Measurements from ENCODE around the gene CCS. TPM values are rescaled to one million over a fixed set of nuclear protein-coding genes. Genes with fewer than 3 reads are reported as not detected.

Gene CCS
- total RNA-seq, 1 donor from 2014 or later, result 79.8 TPM

DNA sequence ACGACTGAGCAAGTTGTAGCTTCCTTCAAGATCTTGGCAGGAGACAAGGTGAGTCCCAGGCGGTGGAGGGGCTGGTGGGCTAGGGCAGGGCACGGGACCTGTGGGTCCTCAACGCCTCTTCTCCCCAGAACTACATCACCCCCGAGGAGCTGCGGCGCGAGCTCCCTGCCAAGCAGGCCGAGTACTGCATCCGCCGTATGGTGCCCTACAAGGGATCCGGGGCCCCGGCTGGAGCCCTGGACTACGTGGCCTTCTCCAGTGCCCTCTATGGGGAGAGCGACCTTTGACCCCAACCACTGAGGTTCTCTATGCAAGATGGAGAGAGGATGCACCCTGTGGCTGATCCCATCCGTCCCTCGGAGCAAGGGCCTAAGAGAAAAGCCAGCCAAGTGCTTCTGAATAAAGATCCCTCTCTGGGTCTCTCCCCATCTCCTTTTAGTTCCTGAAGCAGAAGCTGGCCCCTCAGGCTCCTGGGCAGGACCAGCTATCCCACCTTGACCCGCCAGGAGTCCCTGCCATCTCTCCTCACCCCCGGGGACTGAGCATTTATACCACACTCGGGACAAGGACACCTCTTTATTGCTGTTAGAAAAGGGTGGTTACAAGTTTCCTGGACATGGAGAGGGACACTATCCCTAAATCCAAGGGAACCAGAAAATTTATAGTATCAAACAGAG lies 29.9 kb upstream of the CCS start:
- no peak overlapping the region for H3K27ac Mint-ChIP-seq

DNA sequence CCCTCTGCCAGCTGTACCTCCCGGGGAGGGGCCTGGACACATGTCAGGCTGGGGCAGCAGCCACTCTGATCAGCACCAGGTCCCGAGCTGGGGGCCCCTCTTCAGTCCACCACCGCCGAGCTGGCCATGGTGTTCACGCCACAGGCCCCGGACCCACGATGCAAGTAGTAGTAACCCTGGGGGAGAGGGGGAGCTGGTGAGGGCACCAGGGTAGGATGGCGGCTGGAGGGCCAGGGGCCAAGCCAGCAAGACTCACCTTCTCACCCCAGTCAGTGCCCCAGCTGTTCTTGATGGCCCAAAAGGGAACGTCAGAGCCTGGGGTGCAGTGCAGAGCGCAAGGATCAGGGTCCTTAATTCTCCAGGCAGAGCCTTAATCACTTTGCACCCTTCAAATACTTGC lies 29.2 kb upstream of the CCS start:
- Mint-ChIP-seq H3K4me1 (no peaks in the 10 kb centered on the region), H3K4me3 (no peak overlapping the region), H3K9me3 (no peaks in the 10 kb centered on the region), H3K36me3 (no peaks in the 10 kb centered on the region), H3K27me3 (ENCODE audit: low read depth) (no peaks in the 10 kb centered on the region), H3K27ac (no peak overlapping the region)
- TF ChIP-seq, protein P1, sequence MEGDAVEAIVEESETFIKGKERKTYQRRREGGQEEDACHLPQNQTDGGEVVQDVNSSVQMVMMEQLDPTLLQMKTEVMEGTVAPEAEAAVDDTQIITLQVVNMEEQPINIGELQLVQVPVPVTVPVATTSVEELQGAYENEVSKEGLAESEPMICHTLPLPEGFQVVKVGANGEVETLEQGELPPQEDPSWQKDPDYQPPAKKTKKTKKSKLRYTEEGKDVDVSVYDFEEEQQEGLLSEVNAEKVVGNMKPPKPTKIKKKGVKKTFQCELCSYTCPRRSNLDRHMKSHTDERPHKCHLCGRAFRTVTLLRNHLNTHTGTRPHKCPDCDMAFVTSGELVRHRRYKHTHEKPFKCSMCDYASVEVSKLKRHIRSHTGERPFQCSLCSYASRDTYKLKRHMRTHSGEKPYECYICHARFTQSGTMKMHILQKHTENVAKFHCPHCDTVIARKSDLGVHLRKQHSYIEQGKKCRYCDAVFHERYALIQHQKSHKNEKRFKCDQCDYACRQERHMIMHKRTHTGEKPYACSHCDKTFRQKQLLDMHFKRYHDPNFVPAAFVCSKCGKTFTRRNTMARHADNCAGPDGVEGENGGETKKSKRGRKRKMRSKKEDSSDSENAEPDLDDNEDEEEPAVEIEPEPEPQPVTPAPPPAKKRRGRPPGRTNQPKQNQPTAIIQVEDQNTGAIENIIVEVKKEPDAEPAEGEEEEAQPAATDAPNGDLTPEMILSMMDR (IDR thresholded peaks at IDR 0.05; ENCODE audit: unreplicated experiment), result no peak
- DNase-seq (ENCODE audit: low spot score in 2 of 2, unreplicated experiment in 2 of 2), result no peak

More for the DNA sequence above, 29.9 kb upstream of the CCS start:
- Mint-ChIP-seq H3K4me3 (no peak overlapping the region), H3K27me3 (ENCODE audit: low read depth) (peaks cover 1% of the 10 kb centered on the region), H3K4me1 (no peaks in the 10 kb centered on the region), H3K9me3 (no peaks in the 10 kb centered on the region), H3K36me3 (no peaks in the 10 kb centered on the region)
- DNase-seq (ENCODE audit: low spot score in 2 of 2, unreplicated experiment in 2 of 2), result no peak
- TF ChIP-seq, protein P1 (IDR thresholded peaks at IDR 0.05; ENCODE audit: unreplicated experiment), result no peak

DNA sequence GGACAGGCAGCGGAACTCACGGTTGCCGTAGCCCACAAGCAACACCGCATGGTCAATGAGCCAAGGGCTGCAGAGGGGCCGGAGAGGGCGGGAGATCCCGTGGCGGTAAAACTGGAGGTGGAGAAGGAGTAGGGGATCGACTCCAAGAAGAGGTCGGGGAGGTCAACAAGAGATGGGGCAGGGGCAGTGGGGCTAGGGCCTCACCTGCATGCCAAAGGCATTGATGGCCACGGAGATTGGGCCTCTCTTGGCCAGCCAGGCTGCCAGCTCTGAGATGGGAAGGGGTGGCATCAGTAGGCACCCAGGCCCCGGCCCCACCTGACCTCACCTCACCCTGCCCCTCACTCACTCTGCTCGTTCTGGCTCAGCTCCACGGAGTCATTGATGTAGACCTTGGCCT lies 28.4 kb upstream of the CCS start:
- H3K4me1 Mint-ChIP-seq, result no peaks in the 10 kb centered on the region
- H3K9me3 Mint-ChIP-seq, result no peaks in the 10 kb centered on the region
- TF ChIP-seq, protein P1 (IDR thresholded peaks at IDR 0.05; ENCODE audit: unreplicated experiment), result no peak
- no peaks in the 10 kb centered on the region for H3K27me3 Mint-ChIP-seq (ENCODE audit: low read depth)
- no peak for DNase-seq (ENCODE audit: low spot score in 2 of 2, unreplicated experiment in 2 of 2)
- no peak overlapping the region for H3K27ac Mint-ChIP-seq
- H3K36me3 Mint-ChIP-seq, result no peaks in the 10 kb centered on the region
- no peak overlapping the region for H3K4me3 Mint-ChIP-seq

DNA sequence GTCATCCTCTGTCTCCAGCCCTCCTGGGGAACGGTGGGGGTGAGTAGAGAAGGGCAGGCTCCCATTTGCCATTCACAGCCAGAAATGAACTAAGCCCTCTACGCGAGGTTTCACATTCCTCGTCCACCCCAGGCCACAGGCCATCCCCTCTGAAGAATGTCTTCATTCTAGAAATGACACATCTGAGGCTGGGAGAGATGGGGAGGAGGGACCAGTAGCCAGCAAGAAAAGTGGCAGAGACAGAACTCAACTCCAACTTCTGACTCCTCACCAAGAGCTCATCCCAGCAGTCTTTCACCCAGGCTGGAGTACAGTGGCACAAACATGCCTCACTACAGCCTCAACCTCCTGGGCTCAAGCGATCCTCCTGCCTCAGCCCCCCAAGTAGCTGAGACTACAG lies 28.0 kb upstream of the CCS start:
- peaks cover 2% of the 10 kb centered on the region for H3K4me1 Mint-ChIP-seq
- H3K27ac Mint-ChIP-seq, result no peak overlapping the region
- no peak for DNase-seq (ENCODE audit: low spot score in 2 of 2, unreplicated experiment in 2 of 2)
- H3K27me3 Mint-ChIP-seq (ENCODE audit: low read depth), result no peaks in the 10 kb centered on the region
- no peak overlapping the region for H3K4me3 Mint-ChIP-seq
- H3K36me3 Mint-ChIP-seq, result no peaks in the 10 kb centered on the region
- TF ChIP-seq, protein P1 (IDR thresholded peaks at IDR 0.05; ENCODE audit: unreplicated experiment), result no peak
- no peaks in the 10 kb centered on the region for H3K9me3 Mint-ChIP-seq

DNA sequence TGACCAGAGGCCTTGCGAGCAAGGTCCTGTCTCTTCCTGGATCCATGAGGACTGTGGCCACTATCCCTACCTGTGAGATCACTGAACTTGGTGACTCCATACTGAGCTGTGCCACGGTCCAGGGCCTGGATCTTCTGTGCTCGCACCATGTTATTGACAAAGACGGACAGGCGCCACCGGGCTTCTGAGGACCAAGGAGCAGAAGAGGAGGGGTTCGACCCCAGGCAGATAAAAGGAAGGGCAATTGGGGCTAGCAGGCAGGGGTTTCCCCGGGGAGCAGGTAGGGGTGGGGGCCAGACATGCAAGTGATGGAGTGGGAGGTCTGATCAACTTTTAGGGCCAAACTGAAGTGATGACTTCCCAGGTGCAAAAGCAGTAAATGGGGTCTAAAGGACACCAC lies 26.8 kb upstream of the CCS start:
- TF ChIP-seq, protein P1 (IDR thresholded peaks at IDR 0.05; ENCODE audit: unreplicated experiment), result no peak
- no peaks in the 10 kb centered on the region for H3K9me3 Mint-ChIP-seq
- H3K36me3 Mint-ChIP-seq, result no peaks in the 10 kb centered on the region
- peaks cover 11% of the 10 kb centered on the region for H3K4me1 Mint-ChIP-seq
- no peak for DNase-seq (ENCODE audit: low spot score in 2 of 2, unreplicated experiment in 2 of 2)
- no peak overlapping the region for H3K4me3 Mint-ChIP-seq
- H3K27me3 Mint-ChIP-seq (ENCODE audit: low read depth), result no peaks in the 10 kb centered on the region
- no peak overlapping the region for H3K27ac Mint-ChIP-seq

DNA sequence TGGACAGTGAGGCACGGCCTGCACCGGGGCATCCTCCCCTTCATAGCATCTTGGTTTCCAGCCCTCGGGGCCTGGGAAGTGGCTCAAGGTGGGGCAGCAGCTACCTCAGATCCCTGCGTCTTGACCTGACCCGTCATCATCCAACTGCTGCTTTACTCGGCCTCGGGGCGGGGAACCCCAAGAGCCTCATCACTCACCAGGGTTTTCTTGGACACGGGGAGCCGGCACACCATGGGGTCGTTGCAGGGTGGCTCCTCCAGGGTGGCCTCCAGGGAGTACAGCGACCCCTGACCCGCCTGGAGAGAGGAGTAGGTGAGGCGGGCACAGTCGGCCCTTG lies 25.2 kb upstream of the CCS start:
- Mint-ChIP-seq H3K36me3 (no peaks in the 10 kb centered on the region), H3K27ac (no peak overlapping the region), H3K9me3 (no peaks in the 10 kb centered on the region), H3K4me3 (no peak overlapping the region), H3K4me1 (peaks cover 11% of the 10 kb centered on the region), H3K27me3 (ENCODE audit: low read depth) (no peaks in the 10 kb centered on the region)
- TF ChIP-seq, protein P1 (IDR thresholded peaks at IDR 0.05; ENCODE audit: unreplicated experiment), result no peak
- DNase-seq (ENCODE audit: low spot score in 2 of 2, unreplicated experiment in 2 of 2), result no peak
